Activated CD8-positive, alpha-beta T cell treated with anti-CD3 and anti-CD28 coated beads for 36 hours (primary cell): ENCODE data around the gene TNFAIP3. TPM values are rescaled to one million over a fixed set of nuclear protein-coding genes. Genes with fewer than 3 reads are reported as not detected.

ENCODE experiments used
- ATAC-seq: fragments of 200-7000 bp; cut with Tn5 transposase; one replicate; pipeline ENCODE4 v1.10.0; 2021; ENCODE audit warnings: mild to moderate bottlenecking, moderate library complexity
- CTCF ChIA-PET: fragments of 350-600 bp; sonication (Branson Sonifier 250); formaldehyde crosslinking; loops from one replicate; lab custom pipeline; 2021; ENCODE audit warnings: antibody characterized with exemption; lab: Charles Lee
- POLR2A ChIA-PET: fragments of 350-600 bp; sonication (Branson Sonifier 250); formaldehyde crosslinking; loops from one replicate; lab custom pipeline; 2021; ENCODE audit warnings: antibody characterized with exemption; lab: Charles Lee
- DNase-seq: peaks from one replicate; pipeline ENCODE4 v3.0.0-alpha.2; 2020
- H3K27ac Mint-ChIP-seq: one replicate; pipeline ENCODE4 v1.8.0; 2021; ENCODE audit warnings: mild to moderate bottlenecking, mixed read lengths
- H3K27me3 Mint-ChIP-seq: one replicate; pipeline ENCODE4 v1.8.0; 2021; ENCODE audit warnings: mixed read lengths
- H3K36me3 Mint-ChIP-seq: one replicate; pipeline ENCODE4 v1.8.0; 2021; ENCODE audit warnings: low read depth, mixed read lengths
- H3K4me1 Mint-ChIP-seq: one replicate; pipeline ENCODE4 v1.8.0; 2021; ENCODE audit warnings: low read depth, mixed read lengths
- H3K4me3 Mint-ChIP-seq: one replicate; pipeline ENCODE4 v1.8.0; 2021; ENCODE audit warnings: mild to moderate bottlenecking, moderate library complexity, mixed read lengths
- H3K9me3 Mint-ChIP-seq: one replicate; pipeline ENCODE4 v1.8.0; 2021; ENCODE audit warnings: mixed read lengths
- intact Hi-C: fragments of 100-400 bp; cut with micrococcal nuclease; formaldehyde crosslinking; loops from one replicate; pipeline ENCODE4 v1.10.0; 2022
- total RNA-seq, 2 experiments: library from RNA; stranded (reverse); gene quantifications; one replicate each; pipeline ENCODE4 v1.2.3, GENCODE V29; 2021
- TF ChIP-seq, protein P1 (sequence below): fragments of 200-600 bp; IDR thresholded peaks from one replicate; pipeline ENCODE4 v1.8.0; 2022; ENCODE audit warnings: antibody characterized with exemption, mild to moderate bottlenecking

The TNFAIP3 gene
- total RNA-seq, 2 experiments from 2014 or later, result 399 to 402 TPM

DNA sequence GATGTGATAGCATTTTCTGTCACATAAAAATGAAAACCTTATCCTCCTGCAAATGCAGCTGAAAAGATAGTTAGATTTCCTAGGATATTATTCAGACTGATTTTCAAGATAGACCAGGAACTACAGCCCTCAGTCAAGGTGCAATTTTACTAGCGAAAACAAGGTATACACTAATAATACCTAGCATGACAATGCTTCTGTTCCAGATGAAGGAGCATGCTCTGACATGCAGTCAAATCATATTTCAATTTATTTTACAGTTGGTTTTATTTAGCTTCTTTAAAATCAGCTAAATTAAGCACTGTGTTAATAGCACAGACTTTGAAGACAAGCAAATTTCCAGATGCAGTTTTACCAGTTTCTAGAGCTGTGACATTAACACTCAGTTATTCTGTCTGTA lies 14.2 kb upstream of the TNFAIP3 start:
- H3K36me3 Mint-ChIP-seq, result peaks cover 21% of the 10 kb centered on the region
- ChIA-PET CTCF (interaction anchor here (0.8 to 1.4 kb wide), 4 partner anchors 11 to 53 kb away, joined by 3 to 5 read pairs (median 4); partner anchors contain the start of gene TNFAIP3), POLR2A (interaction anchor here (0.9 to 1.2 kb wide), 3 partner anchors 9 to 137 kb away, joined by 3 to 5 read pairs (median 4); partner anchors contain the start of gene TNFAIP3)
- no peaks in the 10 kb centered on the region for H3K9me3 Mint-ChIP-seq
- H3K27me3 Mint-ChIP-seq, result no peaks in the 10 kb centered on the region
- no peak for DNase-seq
- H3K4me1 Mint-ChIP-seq, result peaks cover 36% of the 10 kb centered on the region
- H3K27ac Mint-ChIP-seq, result no peak overlapping the region
- TF ChIP-seq, protein P1, sequence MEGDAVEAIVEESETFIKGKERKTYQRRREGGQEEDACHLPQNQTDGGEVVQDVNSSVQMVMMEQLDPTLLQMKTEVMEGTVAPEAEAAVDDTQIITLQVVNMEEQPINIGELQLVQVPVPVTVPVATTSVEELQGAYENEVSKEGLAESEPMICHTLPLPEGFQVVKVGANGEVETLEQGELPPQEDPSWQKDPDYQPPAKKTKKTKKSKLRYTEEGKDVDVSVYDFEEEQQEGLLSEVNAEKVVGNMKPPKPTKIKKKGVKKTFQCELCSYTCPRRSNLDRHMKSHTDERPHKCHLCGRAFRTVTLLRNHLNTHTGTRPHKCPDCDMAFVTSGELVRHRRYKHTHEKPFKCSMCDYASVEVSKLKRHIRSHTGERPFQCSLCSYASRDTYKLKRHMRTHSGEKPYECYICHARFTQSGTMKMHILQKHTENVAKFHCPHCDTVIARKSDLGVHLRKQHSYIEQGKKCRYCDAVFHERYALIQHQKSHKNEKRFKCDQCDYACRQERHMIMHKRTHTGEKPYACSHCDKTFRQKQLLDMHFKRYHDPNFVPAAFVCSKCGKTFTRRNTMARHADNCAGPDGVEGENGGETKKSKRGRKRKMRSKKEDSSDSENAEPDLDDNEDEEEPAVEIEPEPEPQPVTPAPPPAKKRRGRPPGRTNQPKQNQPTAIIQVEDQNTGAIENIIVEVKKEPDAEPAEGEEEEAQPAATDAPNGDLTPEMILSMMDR, result no peak
- no peak for ATAC-seq
- no peak overlapping the region for H3K4me3 Mint-ChIP-seq
- intact Hi-C loops, result no loop called here

DNA sequence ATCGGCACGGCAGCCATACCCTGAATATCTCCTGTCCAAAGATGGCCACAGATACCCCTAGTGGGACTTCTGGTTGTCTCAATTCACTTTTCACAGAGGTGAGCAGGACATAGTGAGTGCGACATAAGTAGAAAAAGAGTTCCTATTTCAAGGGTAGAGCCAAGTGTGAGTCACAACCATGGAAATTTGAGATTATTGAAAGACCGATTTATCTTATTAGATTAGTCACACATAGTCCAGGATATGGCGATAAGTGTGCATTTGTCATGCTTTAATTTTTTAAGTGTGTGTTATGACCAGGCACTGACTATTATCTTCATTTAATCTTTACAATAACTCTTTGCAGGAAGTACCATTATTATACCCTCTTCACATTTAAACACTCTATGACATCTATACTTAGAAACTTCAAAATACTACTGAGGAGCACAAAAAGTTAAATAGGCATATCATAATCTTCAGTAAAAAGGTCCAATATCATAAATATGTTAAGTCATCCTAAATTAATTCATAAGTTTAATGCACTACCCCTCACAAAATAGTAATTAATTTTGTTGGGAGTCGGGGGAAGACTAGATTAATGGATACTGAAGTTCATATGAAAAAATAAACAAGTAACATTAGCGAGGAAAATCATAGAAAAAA lies 13.4 kb upstream of the TNFAIP3 start:
- DNase-seq (no peak), ATAC-seq (no peak)
- no peak overlapping the region for H3K27ac Mint-ChIP-seq
- TF ChIP-seq, protein P1, result no peak
- peaks cover 23% of the 10 kb centered on the region for H3K36me3 Mint-ChIP-seq
- peaks cover 36% of the 10 kb centered on the region for H3K4me1 Mint-ChIP-seq
- H3K9me3 Mint-ChIP-seq, result no peaks in the 10 kb centered on the region
- ChIA-PET POLR2A (interaction anchor here (0.9 to 1.2 kb wide), 3 partner anchors 8 to 138 kb away, joined by 3 to 5 read pairs (median 4); partner anchors contain the start of gene TNFAIP3), CTCF (interaction anchor here (0.9 to 1.4 kb wide), 3 partner anchors 12 to 54 kb away, joined by 3 to 5 read pairs (median 4); partner anchors contain the start of gene TNFAIP3)
- H3K27me3 Mint-ChIP-seq, result no peaks in the 10 kb centered on the region
- H3K4me3 Mint-ChIP-seq, result no peak overlapping the region
- intact Hi-C loops, result no loop called here

DNA sequence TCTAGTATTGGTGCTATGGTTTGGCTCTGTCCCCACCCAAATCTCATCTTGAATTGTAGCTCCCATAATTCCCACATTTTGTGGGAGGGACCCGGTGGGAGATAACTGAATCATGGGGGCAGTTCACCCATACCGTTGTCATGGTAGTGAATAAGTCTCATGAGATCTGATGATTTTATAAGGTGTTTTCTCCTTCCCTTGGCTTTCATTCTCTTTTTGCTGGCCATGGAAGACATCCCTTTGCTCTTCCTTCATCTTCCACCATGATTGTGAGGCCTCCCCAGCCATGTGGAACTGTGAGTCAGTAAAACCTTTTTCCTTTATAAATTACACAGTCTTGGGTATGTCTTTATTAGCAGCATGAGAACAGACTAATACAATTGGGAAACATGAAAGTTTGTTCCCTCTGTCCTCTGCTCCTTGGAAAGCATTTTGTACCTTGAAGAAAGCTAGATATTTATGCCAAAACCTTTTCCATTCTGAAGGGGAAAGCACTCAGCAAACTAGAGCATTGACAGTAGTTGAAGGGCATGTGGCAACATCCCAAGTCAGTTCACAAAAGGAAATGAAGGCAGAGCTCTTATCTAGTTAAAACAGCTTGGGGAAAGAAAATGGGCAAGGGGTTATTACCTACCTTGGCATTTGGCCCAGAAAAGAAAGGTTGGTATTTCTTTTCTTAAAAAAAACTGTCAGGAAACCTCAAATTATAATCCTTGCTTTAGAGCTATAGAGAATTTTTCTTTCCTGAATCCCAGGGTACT lies 10.7 kb upstream of the TNFAIP3 start:
- intact Hi-C loops, result no loop called here
- ATAC-seq (no peak), DNase-seq (no peak)
- TF ChIP-seq, protein P1, result no peak
- ChIA-PET CTCF (interaction anchor here (1.0 to 1.5 kb wide), 4 partner anchors 14 to 88 kb away, joined by 3 to 4 read pairs (median 3); no protein-coding TSS in a partner anchor), POLR2A (interaction anchor here (1.2 kb wide), 1 partner anchor 25 kb away, joined by 3 read pairs; no protein-coding TSS in a partner anchor)
- Mint-ChIP-seq H3K27me3 (no peaks in the 10 kb centered on the region), H3K27ac (no peak overlapping the region), H3K4me3 (no peak overlapping the region), H3K4me1 (peaks cover 17% of the 10 kb centered on the region), H3K36me3 (peaks cover 23% of the 10 kb centered on the region), H3K9me3 (no peaks in the 10 kb centered on the region)

DNA sequence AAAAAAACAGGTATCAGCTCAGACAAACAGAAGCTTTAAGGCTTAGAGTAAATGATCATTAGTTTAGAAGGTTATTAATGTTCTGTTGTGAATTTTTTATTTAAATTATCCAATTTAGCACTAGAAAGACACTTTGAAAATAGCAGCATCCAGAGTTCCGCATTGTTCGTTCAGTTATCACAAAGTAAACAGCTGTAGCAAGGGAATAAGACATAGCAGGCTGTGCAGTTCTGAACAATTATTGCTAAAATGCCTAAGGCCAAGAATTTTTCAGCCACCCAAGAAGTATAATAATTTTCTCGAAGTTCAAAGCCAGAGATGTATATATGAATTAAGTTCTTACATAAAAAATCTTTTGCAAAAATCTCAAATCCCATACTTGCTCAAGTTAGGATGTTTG lies 8.0 kb upstream of the TNFAIP3 start:
- ATAC-seq, result no peak
- Mint-ChIP-seq H3K27ac (no peak overlapping the region), H3K36me3 (peaks cover 32% of the 10 kb centered on the region), H3K4me1 (peaks cover 24% of the 10 kb centered on the region), H3K27me3 (no peaks in the 10 kb centered on the region), H3K9me3 (no peaks in the 10 kb centered on the region), H3K4me3 (no peak overlapping the region)
- TF ChIP-seq, protein P1, result no peak
- intact Hi-C loops, result no loop called here
- CTCF ChIA-PET, result interaction anchor here (1.1 to 2.5 kb wide), 2 partner anchors 22 to 60 kb away, joined by 3 to 9 read pairs; no protein-coding TSS in a partner anchor
- POLR2A ChIA-PET, result no interaction called here
- no peak for DNase-seq
